ENCODE results near the gene MEF2C. TPM values are rescaled to one million over a fixed set of nuclear protein-coding genes. Genes with fewer than 3 reads are reported as not detected.

Gene MEF2C
- total RNA-seq, 1 donor from 2014 or later, result 54.2 TPM

DNA sequence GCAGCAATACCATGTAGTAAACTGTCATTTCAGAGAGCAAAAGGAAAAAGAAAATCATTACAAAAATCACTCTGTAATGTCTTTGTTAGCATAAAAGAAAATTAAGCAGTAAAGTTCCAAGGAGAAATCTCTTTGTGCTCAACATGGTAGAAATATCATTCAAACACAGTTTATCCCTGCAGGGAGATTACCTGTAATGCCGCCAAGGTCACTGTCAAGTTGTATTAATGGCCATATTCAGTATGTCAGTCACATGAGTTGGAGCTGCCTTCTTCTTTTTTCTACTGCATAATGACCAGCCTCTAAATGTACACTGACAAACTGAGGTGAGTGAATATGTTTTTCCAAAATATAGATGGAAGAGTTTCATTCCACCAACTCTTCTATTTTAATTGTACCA lies 36.5 kb downstream of the MEF2C start:
- Histone ChIP-seq H3K4me3 (no peak overlapping the region), H3K27ac (replicated peaks) (peak overlapping the region; percentile 59), H3K27me3 (ENCODE audit: low read depth) (no peaks in the 10 kb centered on the region), H3K9me3 (replicated peaks) (no peaks in the 10 kb centered on the region), H3K36me3 (no peaks in the 10 kb centered on the region), H3K4me1 (peaks cover 58% of the 10 kb centered on the region)
- intact Hi-C loops (cut with micrococcal nuclease), result no loop called here
- no peak for TF ChIP-seq CTCF (IDR thresholded peaks at IDR 0.05; ENCODE audit: borderline replicate concordance)
- no peak for DNase-seq

GRCh38 chr5:88845081-88845697 lies 37.8 kb downstream of the MEF2C start:
- no peak for DNase-seq
- peak overlapping the region; percentile 13 for H3K4me3 ChIP-seq
- peak overlapping the region; percentile 31 for H3K27ac ChIP-seq (replicated peaks)
- H3K9me3 ChIP-seq (replicated peaks), result no peaks in the 10 kb centered on the region
- intact Hi-C loops (cut with micrococcal nuclease), result no loop called here
- H3K36me3 ChIP-seq, result no peaks in the 10 kb centered on the region
- no peaks in the 10 kb centered on the region for H3K27me3 ChIP-seq (ENCODE audit: low read depth)
- TF ChIP-seq CTCF (IDR thresholded peaks at IDR 0.05; ENCODE audit: borderline replicate concordance), result no peak
- H3K4me1 ChIP-seq, result peaks cover 70% of the 10 kb centered on the region

GRCh38 chr5:88842784-88843183 lies 40.2 kb downstream of the MEF2C start:
- intact Hi-C loops (cut with micrococcal nuclease), result no loop called here
- Histone ChIP-seq H3K27me3 (ENCODE audit: low read depth) (no peaks in the 10 kb centered on the region), H3K36me3 (no peaks in the 10 kb centered on the region), H3K4me3 (no peak overlapping the region), H3K27ac (replicated peaks) (peak overlapping the region; percentile 17), H3K9me3 (replicated peaks) (no peaks in the 10 kb centered on the region), H3K4me1 (peaks cover 90% of the 10 kb centered on the region)
- DNase-seq, result no peak
- TF ChIP-seq CTCF (IDR thresholded peaks at IDR 0.05; ENCODE audit: borderline replicate concordance), result no peak

DNA sequence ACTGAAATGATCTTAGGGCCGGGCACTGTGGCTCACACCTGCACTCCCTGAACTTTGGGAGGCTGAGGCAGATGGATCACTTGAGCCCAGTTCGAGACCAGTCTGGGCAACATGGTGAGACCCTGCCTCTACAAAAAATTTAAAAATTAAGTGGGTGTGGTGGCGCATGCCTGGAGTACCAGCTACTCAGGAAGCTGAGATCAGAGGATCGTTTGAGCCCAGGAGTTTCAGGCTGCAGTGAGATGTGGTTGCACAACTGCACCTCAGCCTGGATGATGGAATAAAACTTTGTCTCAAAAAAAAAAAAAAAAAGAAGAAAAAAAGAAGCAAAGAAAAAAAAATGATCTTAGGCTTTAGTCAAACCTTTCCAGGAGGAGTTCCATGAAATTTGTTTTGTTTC lies 41.8 kb downstream of the MEF2C start:
- H3K36me3 ChIP-seq, result no peaks in the 10 kb centered on the region
- no peaks in the 10 kb centered on the region for H3K27me3 ChIP-seq (ENCODE audit: low read depth)
- intact Hi-C loops (cut with micrococcal nuclease), result no loop called here
- no peaks in the 10 kb centered on the region for H3K9me3 ChIP-seq (replicated peaks)
- no peak overlapping the region for H3K4me3 ChIP-seq
- peaks cover 90% of the 10 kb centered on the region for H3K4me1 ChIP-seq
- H3K27ac ChIP-seq (replicated peaks), result peak overlapping the region; percentile 89
- no peak for DNase-seq
- TF ChIP-seq CTCF (IDR thresholded peaks at IDR 0.05; ENCODE audit: borderline replicate concordance), result no peak

GRCh38 chr5:88840495-88840894 lies 42.5 kb downstream of the MEF2C start:
- Histone ChIP-seq H3K9me3 (replicated peaks) (no peaks in the 10 kb centered on the region), H3K27me3 (ENCODE audit: low read depth) (no peaks in the 10 kb centered on the region), H3K27ac (replicated peaks) (peak overlapping the region; percentile 89), H3K4me1 (peaks cover 90% of the 10 kb centered on the region), H3K36me3 (no peaks in the 10 kb centered on the region), H3K4me3 (no peak overlapping the region)
- TF ChIP-seq CTCF (IDR thresholded peaks at IDR 0.05; ENCODE audit: borderline replicate concordance), result no peak
- DNase-seq, result no peak
- intact Hi-C loops (cut with micrococcal nuclease), result no loop called here
